ENCODE results near the gene TH. TPM values are rescaled to one million over a fixed set of nuclear protein-coding genes. Genes with fewer than 3 reads are reported as not detected.

The TH gene
- total and polyA plus RNA-seq, 9 of the 15 experiments (the other 6 are each of a cell fraction or from before 2014, with no cell fraction given): not detected

DNA sequence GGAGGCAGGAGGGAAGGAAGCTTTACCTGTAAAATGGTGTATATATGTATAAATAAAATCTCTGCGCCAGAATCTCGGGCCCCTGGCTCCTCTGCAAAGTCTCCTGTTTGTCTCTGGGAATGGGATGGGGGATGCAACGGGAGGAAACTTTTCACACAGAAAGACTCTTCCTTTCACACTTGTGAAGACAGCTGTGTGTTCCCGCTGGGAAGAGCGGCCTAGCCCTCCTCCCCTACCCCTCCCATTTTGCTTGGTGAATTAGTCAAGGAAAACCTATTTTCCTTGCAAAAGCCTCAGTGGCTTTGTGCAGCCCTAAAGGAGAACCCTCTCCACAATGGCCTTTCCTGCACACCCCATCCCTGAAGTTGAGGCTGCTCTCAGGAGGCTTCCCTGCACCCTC, 23.0 kb downstream of the TH start:
- 0% methylated on average over 5 of the region's 5 CpGs for WGBS (ENCODE audit: insufficient coverage, low coverage, missing lambda C conversion rate)
- no peak overlapping the region for H3K9ac ChIP-seq (ENCODE audit: insufficient read depth in 1 of 2, low read depth in 2 of 2, low read length in 2 of 2)
- peaks cover 4 to 54% of the 10 kb centered on the region in 2 experiments; a peak in 3 of 5 replicates for H3K27me3 ChIP-seq (ENCODE audit: control insufficient read depth in 2 of 2, insufficient read depth in 2 of 2, low read length in 2 of 2)
- intact Hi-C loops (cut with micrococcal nuclease) (no loop called here), in situ Hi-C loops (cut with MboI) (no loop called here)
- H3K9me1 ChIP-seq (ENCODE audit: control insufficient read depth, insufficient read depth, low read length): no peaks in the 10 kb centered on the region
- H3K36me3 ChIP-seq (ENCODE audit: control insufficient read depth, insufficient read depth, low read length): no peaks in the 10 kb centered on the region
- no peak overlapping the region for H3K4me2 ChIP-seq (ENCODE audit: insufficient read depth, low read length)
- no peak for FAIRE-seq
- H3K27ac ChIP-seq (ENCODE audit: extremely low read depth, low read depth, low read length): no peak overlapping the region
- ChIA-PET CTCF (ENCODE audit: low intra/inter-chr PET ratio) (interaction anchor here (0.7 kb wide), 1 partner anchor 113 kb away, joined by 3 read pairs; no protein-coding TSS in a partner anchor), POLR2A (interaction anchor here (0.7 to 1.8 kb wide), 3 partner anchors 9 to 114 kb away, joined by 3 to 7 read pairs (median 3); no protein-coding TSS in a partner anchor)
- H3K79me2 ChIP-seq (ENCODE audit: control insufficient read depth, insufficient read depth, low read length): no peaks in the 10 kb centered on the region
- no peak for TF ChIP-seq DDX20 (tag; IDR thresholded peaks at IDR 0.05; ENCODE audit: low read depth)
- no peak for TF ChIP-seq NFIC (IDR thresholded peaks at IDR 0.05)
- no peaks in the 10 kb centered on the region for H3K9me3 ChIP-seq (replicated peaks; ENCODE audit: control insufficient read depth, insufficient read depth, low read depth, low read length)
- no TSS peak for BruUV-seq (replicated peaks)
- H3K4me3 ChIP-seq: no peak overlapping the region
- DNase-seq (ENCODE audit: extremely low read depth in 1 of 4, low spot score in 3 of 4): no peak
- H3K4me1 ChIP-seq (replicated peaks in 1 of 2; ENCODE audit: control insufficient read depth in 2 of 2, insufficient read depth in 2 of 2, low read length in 2 of 2): peaks cover 0 to 10% of the 10 kb centered on the region in 2 experiments; a peak in 1 of 5 replicates
- H2AFZ ChIP-seq (ENCODE audit: low read depth, low read length): no peak overlapping the region
- peaks cover 29% of the 10 kb centered on the region; the same call in 1 of the 2 replicates for H4K20me1 ChIP-seq (replicated peaks; ENCODE audit: control insufficient read depth, insufficient read depth, low read length)
- ATAC-seq: no peak

DNA sequence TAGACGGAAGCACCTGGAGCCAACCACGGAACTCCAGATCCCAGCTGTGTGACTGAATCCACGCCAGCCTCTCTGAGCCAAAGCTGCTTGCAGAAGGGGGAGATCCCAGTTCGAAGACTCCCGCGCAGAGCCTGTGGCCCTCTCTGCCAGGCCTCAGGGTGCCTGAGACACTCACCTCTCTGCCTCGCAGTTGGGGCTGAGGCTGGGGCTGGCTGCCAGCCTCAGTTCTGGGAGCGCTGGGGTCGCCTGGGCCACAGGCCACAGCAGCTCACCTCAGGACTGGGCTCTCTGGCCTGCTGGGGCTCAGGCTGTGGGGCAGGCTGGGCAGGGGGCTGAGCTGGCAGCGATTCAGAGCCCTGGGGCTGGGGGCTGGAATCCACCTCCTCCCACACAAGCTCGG, 24.2 kb downstream of the TH start:
- peaks cover 29% of the 10 kb centered on the region; the same call in 1 of the 2 replicates for H4K20me1 ChIP-seq (replicated peaks; ENCODE audit: control insufficient read depth, insufficient read depth, low read length)
- 1% methylated on average over 9 of the region's 11 CpGs for WGBS (ENCODE audit: insufficient coverage, low coverage, missing lambda C conversion rate)
- in situ Hi-C loops (cut with MboI) (no loop called here), intact Hi-C loops (cut with micrococcal nuclease) (no loop called here)
- BruUV-seq (replicated peaks): no TSS peak
- H3K27ac ChIP-seq (ENCODE audit: extremely low read depth, low read depth, low read length): no peak overlapping the region
- H3K9me1 ChIP-seq (ENCODE audit: control insufficient read depth, insufficient read depth, low read length): no peaks in the 10 kb centered on the region
- H3K4me3 ChIP-seq: no peak overlapping the region
- no peaks in the 10 kb centered on the region for H3K79me2 ChIP-seq (ENCODE audit: control insufficient read depth, insufficient read depth, low read length)
- CTCF ChIA-PET (ENCODE audit: low intra/inter-chr PET ratio): no interaction called here
- ATAC-seq (no peak), FAIRE-seq (no peak), DNase-seq (ENCODE audit: extremely low read depth in 1 of 4, low spot score in 3 of 4) (no peak)
- H3K9me3 ChIP-seq (replicated peaks; ENCODE audit: control insufficient read depth, insufficient read depth, low read depth, low read length): no peaks in the 10 kb centered on the region
- peaks cover 0 to 10% of the 10 kb centered on the region in 2 experiments; a peak in 1 of 5 replicates for H3K4me1 ChIP-seq (replicated peaks in 1 of 2; ENCODE audit: control insufficient read depth in 2 of 2, insufficient read depth in 2 of 2, low read length in 2 of 2)
- POLR2A ChIA-PET: interaction anchor here (0.6 to 1.5 kb wide), 2 partner anchors 111 to 166 kb away, joined by 3 read pairs; no protein-coding TSS in a partner anchor
- H3K4me2 ChIP-seq (ENCODE audit: insufficient read depth, low read length): no peak overlapping the region
- H2AFZ ChIP-seq (ENCODE audit: low read depth, low read length): no peak overlapping the region
- no peak for TF ChIP-seq ZNF668 (CRISPR knock-in tag; IDR thresholded peaks at IDR 0.05)
- peaks cover 4 to 60% of the 10 kb centered on the region in 2 experiments; a peak in 3 of 5 replicates for H3K27me3 ChIP-seq (ENCODE audit: control insufficient read depth in 2 of 2, insufficient read depth in 2 of 2, low read length in 2 of 2)
- H3K9ac ChIP-seq (ENCODE audit: insufficient read depth in 1 of 2, low read depth in 2 of 2, low read length in 2 of 2): no peak overlapping the region
- H3K36me3 ChIP-seq (ENCODE audit: control insufficient read depth, insufficient read depth, low read length): no peaks in the 10 kb centered on the region

All from K562 (cell line).